DND-41 (cell line): Measurements from ENCODE around the gene TMX2.
A peak's percentile ranks its signal among the peaks of the same experiment; 100 is the strongest.

Experiments
- ATAC-seq: fragments of 200-7000 bp; cut with Tn5 transposase; 3 replicates; pipeline ENCODE4 v1.9.1; 2021; ENCODE audit warnings: low read depth; ENCODE audit not compliant: insufficient read depth
- DNase-seq: peaks from one replicate; pipeline ENCODE4 v3.0.0-alpha.2; 2020
- H2AFZ ChIP-seq: 2 replicates; pipeline ENCODE4 v1.6.0; 2012; ENCODE audit warnings: low read depth, low read length
- H3K27ac ChIP-seq: 2 replicates; pipeline ENCODE4 v1.5.1; 2012; ENCODE audit warnings: low read length, inconsistent platforms
- H3K27me3 ChIP-seq: fragments of 200-600 bp; sonication (generic); 2 replicates; pipeline ENCODE4 v1.6.0; 2012; ENCODE audit warnings: low read length, mild to moderate bottlenecking, inconsistent platforms; ENCODE audit not compliant: insufficient read depth, poor library complexity
- H3K36me3 ChIP-seq: 2 replicates; pipeline ENCODE4 v1.5.1; 2012; ENCODE audit warnings: low read length, inconsistent platforms; ENCODE audit not compliant: insufficient read depth
- H3K4me1 ChIP-seq: 2 replicates; pipeline ENCODE4 v1.5.1; 2012; ENCODE audit warnings: mild to moderate bottlenecking, low read length; ENCODE audit not compliant: insufficient read depth
- H3K4me2 ChIP-seq: 2 replicates; pipeline ENCODE4 v1.6.0; 2012; ENCODE audit warnings: mild to moderate bottlenecking, moderate library complexity, low read length, inconsistent platforms; ENCODE audit not compliant: insufficient read depth
- H3K4me3 ChIP-seq, 2 experiments: fragments of 200-600 bp in 1 of 2; shearing (Covaris generic) in 1 of 2; 2 replicates each; pipeline ENCODE4 v1.5.1; 2012 to 2016; ENCODE audit warnings: inconsistent platforms in 2 of 2, low read length in 2 of 2, mild to moderate bottlenecking in 2 of 2, low read depth in 1 of 2, moderate library complexity in 1 of 2
- H3K79me2 ChIP-seq: 2 replicates; pipeline ENCODE4 v1.6.0; 2012; ENCODE audit warnings: low read length, inconsistent platforms; ENCODE audit not compliant: insufficient read depth
- H3K9ac ChIP-seq: 2 replicates; pipeline ENCODE4 v1.6.0; 2012; ENCODE audit warnings: low read depth, mild to moderate bottlenecking, inconsistent platforms, low read length, moderate library complexity
- H3K9me3 ChIP-seq: 2 replicates; pipeline ENCODE4 v1.5.1; 2012; ENCODE audit warnings: low read length, moderate library complexity, mild to moderate bottlenecking, inconsistent platforms; ENCODE audit not compliant: insufficient read depth, severe bottlenecking
- H4K20me1 ChIP-seq: 2 replicates; pipeline ENCODE4 v1.6.0; 2012; ENCODE audit warnings: low read length; ENCODE audit not compliant: insufficient read depth
- EZH2 ChIP-seq: IDR thresholded peaks from 3 replicates; pipeline ENCODE4 v1.6.1; 2012; ENCODE audit warnings: borderline replicate concordance, low read depth, mild to moderate bottlenecking, moderate library complexity, low read length, inconsistent platforms; ENCODE audit not compliant: severe bottlenecking
- TF ChIP-seq, protein P1 (sequence below): IDR thresholded peaks from 2 replicates; pipeline ENCODE4 v1.5.1; 2012; ENCODE audit warnings: borderline replicate concordance, low read length, moderate library complexity, mild to moderate bottlenecking; ENCODE audit not compliant: poor library complexity, severe bottlenecking; ENCODE audit errors: extremely low read depth

The TMX2 gene

GRCh38 chr11:57762235-57762861, 50.0 kb downstream of the TMX2 start:
- TF ChIP-seq EZH2, result no peak
- TF ChIP-seq, protein P1, sequence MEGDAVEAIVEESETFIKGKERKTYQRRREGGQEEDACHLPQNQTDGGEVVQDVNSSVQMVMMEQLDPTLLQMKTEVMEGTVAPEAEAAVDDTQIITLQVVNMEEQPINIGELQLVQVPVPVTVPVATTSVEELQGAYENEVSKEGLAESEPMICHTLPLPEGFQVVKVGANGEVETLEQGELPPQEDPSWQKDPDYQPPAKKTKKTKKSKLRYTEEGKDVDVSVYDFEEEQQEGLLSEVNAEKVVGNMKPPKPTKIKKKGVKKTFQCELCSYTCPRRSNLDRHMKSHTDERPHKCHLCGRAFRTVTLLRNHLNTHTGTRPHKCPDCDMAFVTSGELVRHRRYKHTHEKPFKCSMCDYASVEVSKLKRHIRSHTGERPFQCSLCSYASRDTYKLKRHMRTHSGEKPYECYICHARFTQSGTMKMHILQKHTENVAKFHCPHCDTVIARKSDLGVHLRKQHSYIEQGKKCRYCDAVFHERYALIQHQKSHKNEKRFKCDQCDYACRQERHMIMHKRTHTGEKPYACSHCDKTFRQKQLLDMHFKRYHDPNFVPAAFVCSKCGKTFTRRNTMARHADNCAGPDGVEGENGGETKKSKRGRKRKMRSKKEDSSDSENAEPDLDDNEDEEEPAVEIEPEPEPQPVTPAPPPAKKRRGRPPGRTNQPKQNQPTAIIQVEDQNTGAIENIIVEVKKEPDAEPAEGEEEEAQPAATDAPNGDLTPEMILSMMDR, result no peak
- ATAC-seq (no peak), DNase-seq (no peak)
- 0 out of 2 replicates have a peak overlapping the region, but pooled peaks have one; percentile 41 for H2AFZ ChIP-seq
- peak overlapping the region; percentile 57; the same call in 1 of the 2 replicates for H3K4me2 ChIP-seq
- no peaks in the 10 kb centered on the region for H4K20me1 ChIP-seq
- peak overlapping the region; percentile 27 to 53; a peak in 3 of 4 replicates for H3K4me3 ChIP-seq
- H3K27ac ChIP-seq, result peak overlapping the region; percentile 6; the same call in 1 of the 2 replicates
- peaks cover 11% of the 10 kb centered on the region; the same call in 1 of the 2 replicates for H3K4me1 ChIP-seq
- peak overlapping the region; percentile 54 for H3K9ac ChIP-seq
- H3K9me3 ChIP-seq, result no peaks in the 10 kb centered on the region
- no peaks in the 10 kb centered on the region for H3K36me3 ChIP-seq
- H3K27me3 ChIP-seq, result no peaks in the 10 kb centered on the region
- H3K79me2 ChIP-seq, result peaks cover 51% of the 10 kb centered on the region

GRCh38 chr11:57763568-57763967, 51.2 kb downstream of the TMX2 start:
- Histone ChIP-seq H3K4me1 (peaks cover 11% of the 10 kb centered on the region; the same call in 1 of the 2 replicates), H3K4me2 (peak overlapping the region; percentile 57; the same call in 1 of the 2 replicates), H3K9me3 (no peaks in the 10 kb centered on the region), H2AFZ (no peak overlapping the region), H3K27me3 (no peaks in the 10 kb centered on the region), H3K79me2 (peaks cover 53% of the 10 kb centered on the region), H3K4me3 (peak overlapping the region in 1 of 2 experiments; percentile 53; a peak in 2 of 4 replicates), H3K27ac (no peak overlapping the region), H3K9ac (peak overlapping the region; percentile 54; the same call in 1 of the 2 replicates), H4K20me1 (no peaks in the 10 kb centered on the region), H3K36me3 (no peaks in the 10 kb centered on the region)
- no peak; the same call in 2 of the 3 replicates for ATAC-seq
- no peak for DNase-seq
- TF ChIP-seq, protein P1, result no peak
- TF ChIP-seq EZH2, result no peak

DNA sequence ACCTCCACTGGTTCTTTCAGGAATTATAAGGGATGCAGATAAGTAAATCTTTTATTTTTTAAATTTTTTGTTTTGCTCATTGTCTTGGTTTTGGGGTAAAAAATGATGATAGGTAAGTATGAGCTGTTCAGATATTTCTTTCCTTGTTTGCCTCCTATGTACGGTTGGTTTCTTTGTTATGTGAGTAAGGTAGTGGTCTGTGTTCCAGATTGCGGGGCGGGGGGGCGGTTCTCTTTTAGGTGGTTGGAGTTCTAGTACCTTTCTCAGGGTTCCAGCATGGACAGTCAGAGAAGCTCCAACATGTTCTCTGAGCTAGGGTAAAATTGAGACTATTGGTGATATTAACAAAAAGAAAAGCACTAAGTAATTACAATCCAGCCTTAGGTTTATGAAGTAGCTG, 51.6 kb downstream of the TMX2 start:
- Histone ChIP-seq H3K79me2 (peaks cover 53% of the 10 kb centered on the region), H3K9ac (0 out of 2 replicates have a peak overlapping the region, but pooled peaks have one; percentile 1), H3K4me1 (peaks cover 11% of the 10 kb centered on the region; the same call in 1 of the 2 replicates), H4K20me1 (no peaks in the 10 kb centered on the region), H3K36me3 (no peaks in the 10 kb centered on the region), H3K27me3 (no peaks in the 10 kb centered on the region), H3K27ac (no peak overlapping the region), H2AFZ (no peak overlapping the region), H3K4me2 (peak overlapping the region; percentile 57; the same call in 1 of the 2 replicates), H3K4me3 (peak overlapping the region in 1 of 2 experiments; percentile 53; a peak in 1 of 4 replicates), H3K9me3 (no peaks in the 10 kb centered on the region)
- DNase-seq (no peak), ATAC-seq (no peak)
- TF ChIP-seq EZH2, result no peak
- TF ChIP-seq, protein P1, result no peak
